Activated CD4-positive, alpha-beta T cell treated with anti-CD3 and anti-CD28 coated beads, Interleukin-2, amount 50 U/mL, for 24 hours (primary cell): Measurements from ENCODE around the gene C17orf67.
"Not testable (repeated sequence)": the region's sequence is repeated elsewhere in the genome, so short reads cannot be mapped to it uniquely, and the experiment has no call there.

Experiments
- DNase-seq, 2 donors: peaks; one replicate each; pipeline ENCODE4 v3.0.0-alpha.2; 2020; ENCODE audit warnings: low read depth in 1 of 2, low spot score in 1 of 2

Gene C17orf67

DNA sequence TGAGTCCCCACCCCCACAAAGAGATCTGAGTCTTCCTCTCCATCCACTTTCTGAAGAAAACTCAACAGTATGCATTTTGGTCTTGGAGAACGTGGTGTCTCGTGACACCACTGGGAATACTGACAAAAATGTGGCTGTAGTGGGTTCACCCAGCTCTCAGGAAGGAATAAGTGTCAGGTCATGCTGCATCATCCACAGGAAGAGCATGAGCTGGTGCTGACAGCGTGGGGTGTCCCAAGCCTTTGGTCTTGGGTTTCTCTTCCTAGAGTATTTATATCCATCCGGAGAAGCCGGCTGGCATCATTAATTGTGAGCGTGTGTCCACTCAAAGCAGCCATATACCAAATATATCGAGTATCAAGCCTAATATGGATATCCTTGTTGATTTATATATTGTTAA is 55.9 kb downstream of the C17orf67 start:
- no peak for DNase-seq

DNA sequence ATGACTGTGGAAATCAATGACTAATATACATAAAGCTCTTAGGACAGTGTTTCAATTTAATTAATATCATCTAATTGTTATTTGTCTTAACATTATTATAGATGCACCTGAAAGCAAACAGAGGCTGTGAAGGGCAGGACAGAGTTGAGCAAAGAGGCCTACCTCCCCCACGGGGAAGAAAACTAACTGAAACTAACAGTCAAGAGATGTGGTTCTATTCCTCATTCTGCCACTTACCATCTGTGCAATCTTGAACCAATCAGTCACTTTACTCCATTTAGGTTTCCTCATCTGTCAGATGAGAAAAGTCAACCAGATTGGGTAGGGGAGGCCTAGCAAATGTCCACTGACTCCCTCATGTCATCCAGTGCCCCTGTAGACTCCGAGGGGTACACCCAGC is 59.1 kb downstream of the C17orf67 start:
- no peak for DNase-seq

DNA sequence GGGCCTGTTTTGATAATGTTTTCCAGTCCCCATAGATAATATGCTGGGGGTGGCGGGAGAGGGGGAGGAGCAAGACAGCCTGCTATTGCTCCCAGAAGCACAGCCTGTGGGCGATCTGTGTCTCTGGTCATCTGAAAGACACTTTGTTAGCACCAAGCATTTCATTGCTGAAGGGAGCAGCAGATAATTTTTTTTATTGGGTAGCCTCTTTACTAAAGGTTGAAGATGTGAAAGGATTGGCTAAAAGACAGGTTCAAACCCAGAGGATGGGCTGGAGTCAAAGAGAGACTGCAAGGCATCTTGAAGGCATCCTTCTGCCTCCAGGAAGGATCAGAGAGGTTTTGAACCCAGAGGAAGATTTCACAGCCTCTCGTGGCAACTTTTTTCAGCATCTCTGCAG is 60.6 kb downstream of the C17orf67 start:
- no peak for DNase-seq

DNA sequence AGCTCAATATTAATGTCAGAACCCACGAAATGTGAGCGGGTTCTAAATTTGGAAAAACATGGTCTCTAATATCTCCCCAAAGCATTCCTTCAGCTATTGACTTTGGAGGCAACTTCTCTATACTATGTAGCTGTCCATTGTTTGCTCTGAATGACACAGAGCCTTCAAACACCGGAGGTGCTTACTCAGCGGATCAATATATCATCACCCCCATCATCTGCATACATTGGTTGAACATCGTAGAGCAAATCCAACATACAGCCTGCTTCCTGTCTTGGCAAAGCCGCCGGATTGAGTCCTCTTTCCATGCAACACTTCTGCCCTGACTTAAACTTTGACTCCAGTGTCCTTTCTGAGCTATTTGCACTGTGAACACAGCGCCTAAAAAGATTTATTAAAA is 61.3 kb downstream of the C17orf67 start:
- DNase-seq: no peak

DNA sequence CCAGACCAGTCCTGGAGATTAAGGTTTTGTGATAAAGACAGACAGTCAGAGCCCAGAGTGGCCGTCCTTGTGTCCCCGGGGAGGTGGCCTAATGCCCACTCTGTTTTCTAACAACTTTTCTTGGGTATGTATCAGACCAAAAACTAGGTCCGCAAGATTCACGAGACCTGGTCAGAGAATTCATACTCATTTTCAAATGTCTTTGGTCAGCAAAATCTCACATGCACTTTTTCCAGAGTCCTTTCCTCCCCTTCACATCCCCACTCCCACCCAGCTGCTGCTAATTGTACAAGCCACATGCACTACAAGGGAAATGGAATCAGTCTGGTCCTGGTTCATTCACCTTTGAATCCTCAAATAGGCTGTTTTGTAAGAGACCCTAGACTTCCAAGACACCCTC is 61.7 kb downstream of the C17orf67 start:
- DNase-seq: no peak

DNA sequence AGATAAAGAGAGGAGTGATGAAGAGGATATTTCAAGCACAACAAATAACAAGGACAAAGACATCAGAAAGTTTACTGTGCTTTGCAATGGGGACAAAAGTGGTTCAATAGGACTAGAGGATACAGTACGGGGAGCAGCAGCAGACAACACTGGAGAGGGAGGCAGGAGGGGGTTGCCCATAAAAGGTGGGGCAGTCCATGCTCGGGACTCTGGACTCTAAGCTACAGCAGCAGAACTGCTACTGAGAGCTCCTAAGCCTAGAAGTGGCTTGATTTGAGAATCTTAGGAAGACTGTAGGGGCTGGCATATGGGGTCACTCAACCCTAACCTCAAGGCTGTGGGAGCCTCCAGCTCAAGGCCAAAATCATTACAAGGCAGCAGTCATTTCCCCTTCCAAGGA is 62.2 kb downstream of the C17orf67 start:
- no peak for DNase-seq

DNA sequence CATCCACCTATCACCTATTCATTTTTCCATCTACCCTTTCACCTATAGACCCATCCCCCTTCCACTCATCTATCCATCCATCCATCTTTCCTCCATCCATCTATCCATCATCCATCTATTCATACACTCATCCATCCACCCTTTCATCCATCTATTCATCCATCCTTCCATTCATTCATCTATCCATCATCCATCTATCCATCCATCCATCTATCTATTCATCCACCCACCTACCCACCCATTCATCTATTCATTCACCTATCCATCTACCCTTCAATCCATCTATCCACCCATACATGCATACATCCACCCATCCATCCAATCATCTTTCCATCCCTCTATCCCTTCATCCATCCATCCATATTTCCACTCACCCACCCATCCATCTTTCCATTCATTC is 63.3 kb downstream of the C17orf67 start:
- DNase-seq: no peak

DNA sequence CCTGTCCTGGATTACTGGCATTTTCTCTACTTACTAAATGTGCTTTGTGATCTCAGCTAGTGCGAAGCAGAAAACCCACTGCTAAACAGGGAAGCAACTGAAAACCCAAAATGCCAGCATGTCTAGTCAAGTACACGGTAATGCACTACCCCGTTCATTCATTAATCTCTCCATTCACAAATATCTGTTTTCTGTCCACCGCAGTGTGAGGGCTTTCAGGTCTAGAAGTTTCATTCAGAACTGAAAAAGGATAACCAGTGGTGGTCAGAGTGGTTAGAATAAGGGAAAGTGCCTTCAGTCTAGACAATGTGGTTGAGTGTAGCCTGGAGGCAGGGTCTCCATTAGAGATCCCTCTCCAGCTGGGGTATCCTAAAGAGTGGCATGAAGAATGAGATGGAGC is 68.3 kb downstream of the C17orf67 start:
- no peak for DNase-seq

DNA sequence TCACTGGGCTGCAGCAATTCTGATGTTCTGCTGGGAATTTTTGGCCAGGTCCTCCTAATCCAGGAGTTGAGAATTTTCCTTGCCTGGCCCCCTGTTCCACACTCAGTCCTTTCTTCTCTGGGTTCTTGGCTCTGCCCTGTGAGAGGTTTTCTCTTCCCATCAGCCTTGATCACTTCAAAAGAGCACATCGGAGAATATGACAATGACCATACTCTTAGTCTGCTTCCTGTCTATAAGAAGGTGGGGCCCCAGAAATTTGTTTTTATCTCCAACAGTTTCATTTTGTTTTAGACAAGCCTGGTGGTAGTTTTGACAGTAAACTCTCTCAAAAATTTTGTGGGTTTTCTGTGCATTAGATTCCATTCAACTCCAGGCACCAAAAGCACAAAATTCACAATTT is 70.7 kb downstream of the C17orf67 start:
- DNase-seq: no peak

DNA sequence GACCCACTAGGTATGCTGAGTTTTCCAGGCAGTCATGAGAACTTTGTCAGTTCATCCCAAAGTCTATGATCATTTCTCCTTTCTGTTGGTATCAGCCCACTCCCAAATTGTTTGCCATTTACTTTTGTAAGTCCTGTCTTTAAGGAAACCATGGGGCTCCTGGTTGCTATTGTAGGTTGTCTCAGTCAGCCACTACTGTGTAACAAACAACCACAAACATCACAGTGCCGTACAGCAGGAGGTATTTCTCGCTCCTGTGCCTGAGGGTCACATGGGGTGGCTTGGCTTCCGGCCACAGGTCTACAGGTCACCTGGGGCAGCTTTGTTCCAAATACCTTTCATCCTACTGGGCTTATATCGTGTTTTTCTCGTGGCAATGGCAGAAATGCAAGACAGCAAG is 71.6 kb downstream of the C17orf67 start:
- DNase-seq: no peak

DNA sequence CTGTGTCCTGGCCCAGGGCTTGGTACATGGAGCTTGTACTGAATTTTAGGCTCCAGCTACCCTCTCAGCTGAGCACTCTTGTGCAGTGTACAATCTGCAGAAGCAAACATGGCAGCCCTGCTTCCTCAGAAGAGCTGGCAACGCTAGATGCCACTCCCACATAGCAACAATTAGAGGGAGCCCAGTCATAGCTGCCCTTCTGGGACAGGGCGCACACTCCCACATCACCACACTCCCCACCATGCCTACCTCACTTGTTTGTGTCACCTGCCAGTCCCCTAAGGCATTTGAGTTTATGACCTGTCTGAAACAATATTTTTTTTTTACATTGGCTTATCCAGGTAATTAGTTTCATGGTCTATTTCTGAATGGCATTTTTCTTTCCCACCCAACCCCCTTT is 72.3 kb downstream of the C17orf67 start:
- no peak for DNase-seq

DNA sequence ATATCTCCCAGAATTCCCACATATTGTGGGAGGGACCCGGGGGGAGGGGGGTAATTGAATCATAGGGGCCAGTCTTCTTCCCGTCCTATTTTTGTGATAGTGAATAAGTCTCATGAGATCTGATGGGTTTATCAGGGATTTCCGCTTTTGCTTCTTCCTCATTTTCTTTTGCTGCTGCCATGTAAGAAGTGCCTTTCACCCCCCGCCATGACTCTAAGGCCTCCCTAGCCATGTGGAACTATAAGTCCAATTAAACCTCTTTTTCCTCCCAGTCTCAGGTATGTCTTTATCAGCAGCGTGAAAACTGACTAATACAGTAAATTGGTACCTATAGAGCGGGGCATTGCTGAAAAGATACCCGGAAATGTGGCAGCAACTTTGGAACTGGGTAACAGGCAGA is 76.1 kb downstream of the C17orf67 start:
- not testable (repeated sequence) for DNase-seq

DNA sequence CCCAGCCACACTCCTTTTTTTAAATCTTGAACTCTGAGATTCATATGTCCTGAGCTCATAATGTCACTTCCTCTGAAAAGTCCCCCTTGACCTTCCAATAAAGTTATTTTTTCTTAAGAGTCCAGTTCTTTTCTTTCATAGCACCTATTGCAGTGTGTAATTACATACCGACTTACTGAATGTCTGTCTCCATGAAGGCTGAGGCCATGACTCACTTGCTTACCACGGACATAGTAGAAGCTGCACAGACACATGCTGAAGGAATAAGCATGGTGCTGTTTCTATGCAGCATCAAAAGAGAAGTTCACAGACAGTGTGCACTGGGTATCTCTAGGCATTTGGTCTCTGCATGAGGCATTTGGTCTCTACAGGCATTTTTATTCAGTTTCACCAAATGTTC is 77.2 kb downstream of the C17orf67 start:
- DNase-seq: no peak

DNA sequence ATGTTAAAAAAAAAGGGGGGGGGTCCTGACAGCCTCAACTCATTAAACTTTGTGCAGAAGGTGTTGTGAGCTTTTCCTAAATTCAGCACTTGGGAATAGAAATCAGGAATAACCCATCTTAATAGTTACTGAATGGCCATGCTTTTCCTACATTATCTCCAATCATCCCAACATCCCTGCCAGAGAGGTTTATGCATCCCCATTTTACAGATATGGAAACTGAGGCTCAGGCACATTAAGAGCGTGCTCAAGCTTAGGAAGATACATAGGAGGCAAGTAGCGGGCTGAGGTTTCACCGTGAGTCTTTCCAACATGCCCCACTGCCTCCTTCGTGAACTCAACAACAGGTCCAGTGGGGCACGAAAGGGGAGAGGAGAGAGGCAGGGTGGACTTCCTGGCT is 78.4 kb downstream of the C17orf67 start:
- no peak for DNase-seq

DNA sequence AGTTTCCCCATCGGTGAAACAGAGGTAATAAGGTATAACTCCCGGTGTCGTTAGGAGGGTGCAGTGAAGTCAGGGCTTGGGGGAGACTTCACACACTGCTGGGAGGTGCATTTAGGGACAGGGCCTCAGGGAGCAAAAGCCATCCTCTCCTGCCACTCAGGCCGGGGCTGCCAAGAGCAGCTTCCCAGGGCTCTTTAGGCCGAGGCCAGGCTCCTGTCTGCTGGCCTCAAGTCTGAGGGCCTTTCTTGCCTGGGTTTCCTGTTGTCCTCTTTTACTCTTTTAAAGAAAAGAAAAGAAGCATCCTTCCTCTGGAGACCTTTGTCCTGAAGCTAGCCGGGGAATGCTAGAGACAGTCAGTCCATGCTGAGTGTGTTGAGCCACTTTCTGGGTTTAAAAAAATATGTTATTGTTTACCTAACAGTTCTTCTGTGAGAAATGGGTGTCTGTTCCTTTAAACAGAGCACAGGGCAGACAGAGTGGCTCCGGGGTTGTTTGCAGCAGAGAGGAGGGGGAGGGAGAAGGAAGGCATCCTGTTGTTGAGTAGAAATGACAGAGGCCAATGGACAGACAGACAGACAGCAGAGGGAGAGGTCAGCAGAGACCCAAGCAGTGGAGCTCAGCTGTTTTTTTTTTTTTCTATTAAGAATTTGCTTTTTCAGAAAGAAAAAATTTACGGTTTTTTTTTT is 79.1 kb downstream of the C17orf67 start:
- no peak for DNase-seq

DNA sequence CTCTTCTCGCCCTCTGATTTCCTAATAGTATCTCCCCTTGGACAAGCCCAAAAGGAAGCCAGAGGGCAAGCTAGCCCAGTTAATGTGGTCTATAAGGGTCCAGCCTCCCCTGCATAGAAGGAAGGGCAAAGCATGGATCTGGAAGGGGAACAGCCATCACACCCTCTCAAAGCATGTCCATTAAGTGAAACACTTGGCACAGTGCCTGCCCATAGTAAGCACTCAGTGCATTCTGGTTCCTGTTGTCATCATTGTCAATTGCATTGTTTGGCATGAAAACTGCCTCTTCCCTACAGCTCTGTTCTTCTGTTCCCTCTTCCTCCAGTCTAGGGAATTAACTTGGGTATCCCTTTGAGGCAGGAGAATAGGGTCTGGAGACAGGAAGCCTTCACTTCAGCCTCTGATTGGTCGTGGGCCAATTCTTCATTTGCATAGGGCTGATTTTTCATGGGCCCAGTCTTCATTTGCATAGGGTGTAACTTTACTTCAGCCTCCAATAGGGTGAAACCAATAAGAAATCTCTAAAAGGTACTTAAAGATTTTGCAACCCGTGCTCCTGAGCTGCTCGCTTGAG is 81.4 kb downstream of the C17orf67 start:
- no peak for DNase-seq

DNA sequence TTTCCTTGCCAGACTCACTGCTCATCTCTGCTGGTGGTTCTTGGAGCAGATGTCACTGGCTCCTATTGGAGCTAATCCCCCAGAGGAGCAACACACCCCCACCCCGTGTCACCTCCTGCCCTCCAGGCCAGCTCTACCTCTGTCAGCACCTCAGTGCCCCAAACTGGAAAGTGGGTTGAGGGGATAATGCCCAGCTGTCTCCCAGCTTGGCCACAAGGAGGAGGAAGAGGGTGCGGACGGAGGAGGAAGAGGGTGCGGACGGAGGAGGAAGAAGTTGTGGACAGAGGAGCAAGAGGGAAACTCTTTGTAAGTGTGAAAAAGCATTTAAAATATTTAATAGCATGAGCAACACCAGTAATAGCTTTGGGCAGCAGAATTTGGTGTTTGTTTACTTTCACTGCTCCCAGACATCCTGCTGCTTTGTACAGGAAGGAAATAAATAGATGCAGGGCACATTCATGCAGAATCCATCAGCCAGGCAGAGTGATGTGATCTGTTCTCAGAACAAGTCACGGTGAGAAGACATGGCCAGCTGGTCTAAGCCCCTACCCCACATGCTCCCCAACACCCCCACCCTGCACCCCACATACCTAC is 82.5 kb downstream of the C17orf67 start:
- no peak for DNase-seq

DNA sequence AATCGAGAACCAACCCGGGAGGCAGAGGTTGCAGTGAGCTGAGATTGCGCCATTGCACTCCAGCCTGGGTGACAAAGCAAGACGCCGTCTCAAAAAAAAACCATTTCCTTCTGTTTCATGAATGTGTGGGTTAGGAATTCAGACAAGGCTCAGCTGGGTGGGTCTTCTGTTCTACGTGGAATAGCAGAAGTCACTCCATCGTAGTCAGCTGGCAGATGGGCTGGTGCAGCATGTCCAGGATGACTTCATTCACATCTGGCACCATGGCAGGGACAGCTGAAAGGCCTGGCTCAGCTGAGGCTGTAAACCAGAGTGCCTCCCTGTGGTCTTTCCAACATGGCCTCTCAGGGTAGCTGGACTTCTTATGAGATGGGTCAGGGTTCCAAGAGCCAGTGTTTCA is 89.0 kb downstream of the C17orf67 start:
- no peak for DNase-seq

DNA sequence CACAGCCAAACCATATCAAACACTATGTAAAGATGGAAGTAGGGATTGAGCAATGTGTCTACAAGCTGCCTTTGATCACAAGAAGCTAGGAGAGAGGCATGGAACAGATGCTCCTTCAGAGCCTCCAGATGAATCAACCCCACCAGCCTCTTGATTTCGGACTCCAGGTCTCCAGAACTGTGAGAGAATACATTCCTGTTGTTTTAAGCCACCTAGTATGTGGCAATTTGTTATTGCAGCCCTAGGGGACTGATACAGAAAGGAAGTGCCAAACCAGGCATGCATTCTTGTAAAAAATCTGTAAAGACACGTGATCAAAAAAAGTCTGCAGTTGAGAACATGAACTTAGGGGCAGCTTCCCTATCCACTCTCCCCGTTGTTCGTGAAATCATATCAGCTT is 91.1 kb downstream of the C17orf67 start:
- no peak for DNase-seq
